ENCODE results near the gene DHX30.

The DHX30 gene

GRCh38 chr3:47892286-47893040, 89.5 kb downstream of the DHX30 start:
- no peak for TF ChIP-seq POLR2AphosphoS5 (IDR thresholded peaks at IDR 0.05; ENCODE audit: low read depth, low read length)

- no peak for TF ChIP-seq SIN3A (IDR thresholded peaks at IDR 0.05; ENCODE audit: borderline replicate concordance, insufficient read depth, low read length)
These were observed 92.3 kb downstream of the DHX30 start for GRCh38 chr3:47895241-47895640.

- TF ChIP-seq TAF1 (IDR thresholded peaks at IDR 0.05; ENCODE audit: borderline replicate concordance, insufficient read depth, low read length), result no peak
- no peak for TF ChIP-seq POLR2AphosphoS5 (IDR thresholded peaks at IDR 0.05; ENCODE audit: low read depth, low read length)
- no peak for TF ChIP-seq FOXP2 (optimal IDR thresholded peaks at IDR 0.05; ENCODE audit: borderline replicate concordance, extremely low read depth, extremely low read length, insufficient read depth)
- no peak for TF ChIP-seq SIN3A (IDR thresholded peaks at IDR 0.05; ENCODE audit: borderline replicate concordance, insufficient read depth, low read length)
- TF ChIP-seq REST (IDR thresholded peaks at IDR 0.05; ENCODE audit: insufficient read depth in 1 of 2, low read depth in 2 of 2, low read length in 2 of 2), result no peak
These were observed 93.8 kb downstream of the DHX30 start for GRCh38 chr3:47896736-47897135.

GRCh38 chr3:47897954-47898353, 95.0 kb downstream of the DHX30 start:
- TF ChIP-seq SIN3A (IDR thresholded peaks at IDR 0.05; ENCODE audit: borderline replicate concordance, insufficient read depth, low read length), result no peak
- TF ChIP-seq FOXP2 (optimal IDR thresholded peaks at IDR 0.05; ENCODE audit: borderline replicate concordance, extremely low read depth, extremely low read length, insufficient read depth), result no peak
- TF ChIP-seq TAF1 (IDR thresholded peaks at IDR 0.05; ENCODE audit: borderline replicate concordance, insufficient read depth, low read length), result no peak
- no peak for TF ChIP-seq REST (IDR thresholded peaks at IDR 0.05; ENCODE audit: insufficient read depth in 1 of 2, low read depth in 2 of 2, low read length in 2 of 2)
- TF ChIP-seq POLR2AphosphoS5 (IDR thresholded peaks at IDR 0.05; ENCODE audit: low read depth, low read length), result no peak

GRCh38 chr3:47899495-47900108, 96.7 kb downstream of the DHX30 start:
- TF ChIP-seq TAF1 (IDR thresholded peaks at IDR 0.05; ENCODE audit: borderline replicate concordance, insufficient read depth, low read length) (no peak), FOXP2 (optimal IDR thresholded peaks at IDR 0.05; ENCODE audit: borderline replicate concordance, extremely low read depth, extremely low read length, insufficient read depth) (no peak), POLR2AphosphoS5 (IDR thresholded peaks at IDR 0.05; ENCODE audit: low read depth, low read length) (no peak), SIN3A (IDR thresholded peaks at IDR 0.05; ENCODE audit: borderline replicate concordance, insufficient read depth, low read length) (no peak), REST (IDR thresholded peaks at IDR 0.05; ENCODE audit: insufficient read depth in 1 of 2, low read depth in 2 of 2, low read length in 2 of 2) (no peak)
